Measurements from ENCODE around the gene MTERF4. TPM values are rescaled to one million over a fixed set of nuclear protein-coding genes. Genes with fewer than 3 reads are reported as not detected.

The MTERF4 gene
- total RNA-seq, 1 donor = 36.5 TPM

DNA sequence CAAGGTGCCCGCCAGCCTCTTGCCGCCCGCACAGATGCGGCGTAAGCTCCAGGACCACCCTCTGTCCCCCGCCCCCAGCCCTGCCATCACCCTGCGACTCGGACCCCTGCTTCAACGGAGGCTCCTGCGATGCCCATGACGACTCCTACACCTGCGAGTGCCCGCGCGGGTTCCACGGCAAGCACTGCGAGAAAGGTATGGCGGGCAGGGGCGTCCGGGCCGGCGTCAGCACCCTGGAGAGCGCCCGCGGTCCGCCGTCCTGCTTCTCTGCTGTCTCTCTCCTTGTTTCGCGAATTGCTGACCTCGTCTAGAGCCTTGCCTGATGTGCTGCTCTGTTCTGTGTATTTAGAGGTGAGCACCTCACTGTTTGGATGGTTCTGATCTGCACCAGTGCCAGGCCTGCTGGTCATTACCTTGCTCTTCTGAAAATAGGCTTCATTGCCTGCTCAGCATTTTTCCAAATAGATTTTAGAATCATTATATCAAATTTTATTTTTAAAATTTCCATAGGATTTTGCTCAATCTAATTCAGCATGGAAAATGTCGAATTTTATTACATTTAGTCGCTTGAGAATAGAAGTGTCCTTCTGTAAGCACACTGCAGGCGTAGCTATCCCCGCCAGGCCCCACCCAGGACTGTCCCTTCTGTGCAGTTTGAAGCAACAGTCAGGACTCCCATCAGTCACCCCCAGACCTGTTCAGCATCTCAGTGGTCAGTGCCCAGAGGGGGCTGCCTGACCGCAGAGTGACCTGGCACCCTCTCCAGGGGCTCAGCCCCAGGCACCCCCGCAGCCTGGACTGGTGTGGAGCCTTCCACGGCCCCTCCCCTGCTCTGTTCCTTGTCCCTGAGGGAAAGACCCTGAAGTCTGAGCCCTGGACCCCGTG is 52.1 kb downstream of the MTERF4 start:
- DNase-seq (ENCODE audit: low read depth) = no peak
- H3K4me3 ChIP-seq (ENCODE audit: low read depth, low read length) = no peak overlapping the region
- TF ChIP-seq, protein P1, sequence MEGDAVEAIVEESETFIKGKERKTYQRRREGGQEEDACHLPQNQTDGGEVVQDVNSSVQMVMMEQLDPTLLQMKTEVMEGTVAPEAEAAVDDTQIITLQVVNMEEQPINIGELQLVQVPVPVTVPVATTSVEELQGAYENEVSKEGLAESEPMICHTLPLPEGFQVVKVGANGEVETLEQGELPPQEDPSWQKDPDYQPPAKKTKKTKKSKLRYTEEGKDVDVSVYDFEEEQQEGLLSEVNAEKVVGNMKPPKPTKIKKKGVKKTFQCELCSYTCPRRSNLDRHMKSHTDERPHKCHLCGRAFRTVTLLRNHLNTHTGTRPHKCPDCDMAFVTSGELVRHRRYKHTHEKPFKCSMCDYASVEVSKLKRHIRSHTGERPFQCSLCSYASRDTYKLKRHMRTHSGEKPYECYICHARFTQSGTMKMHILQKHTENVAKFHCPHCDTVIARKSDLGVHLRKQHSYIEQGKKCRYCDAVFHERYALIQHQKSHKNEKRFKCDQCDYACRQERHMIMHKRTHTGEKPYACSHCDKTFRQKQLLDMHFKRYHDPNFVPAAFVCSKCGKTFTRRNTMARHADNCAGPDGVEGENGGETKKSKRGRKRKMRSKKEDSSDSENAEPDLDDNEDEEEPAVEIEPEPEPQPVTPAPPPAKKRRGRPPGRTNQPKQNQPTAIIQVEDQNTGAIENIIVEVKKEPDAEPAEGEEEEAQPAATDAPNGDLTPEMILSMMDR (IDR thresholded peaks at IDR 0.05; ENCODE audit: insufficient read depth, low read length) = no peak

GRCh38 chr2:241048949-241049343 is 53.1 kb downstream of the MTERF4 start:
- H3K4me3 ChIP-seq (ENCODE audit: low read depth, low read length) = no peak overlapping the region
- TF ChIP-seq, protein P1 (IDR thresholded peaks at IDR 0.05; ENCODE audit: insufficient read depth, low read length) = no peak
- no peak for DNase-seq (ENCODE audit: low read depth)

- TF ChIP-seq, protein P1 (IDR thresholded peaks at IDR 0.05; ENCODE audit: insufficient read depth, low read length) = no peak
- no peak overlapping the region for H3K4me3 ChIP-seq (ENCODE audit: low read depth, low read length)
- no peak for DNase-seq (ENCODE audit: low read depth)
Measured at GRCh38 chr2:241048149-241048948, 53.7 kb downstream of the MTERF4 start.

DNA sequence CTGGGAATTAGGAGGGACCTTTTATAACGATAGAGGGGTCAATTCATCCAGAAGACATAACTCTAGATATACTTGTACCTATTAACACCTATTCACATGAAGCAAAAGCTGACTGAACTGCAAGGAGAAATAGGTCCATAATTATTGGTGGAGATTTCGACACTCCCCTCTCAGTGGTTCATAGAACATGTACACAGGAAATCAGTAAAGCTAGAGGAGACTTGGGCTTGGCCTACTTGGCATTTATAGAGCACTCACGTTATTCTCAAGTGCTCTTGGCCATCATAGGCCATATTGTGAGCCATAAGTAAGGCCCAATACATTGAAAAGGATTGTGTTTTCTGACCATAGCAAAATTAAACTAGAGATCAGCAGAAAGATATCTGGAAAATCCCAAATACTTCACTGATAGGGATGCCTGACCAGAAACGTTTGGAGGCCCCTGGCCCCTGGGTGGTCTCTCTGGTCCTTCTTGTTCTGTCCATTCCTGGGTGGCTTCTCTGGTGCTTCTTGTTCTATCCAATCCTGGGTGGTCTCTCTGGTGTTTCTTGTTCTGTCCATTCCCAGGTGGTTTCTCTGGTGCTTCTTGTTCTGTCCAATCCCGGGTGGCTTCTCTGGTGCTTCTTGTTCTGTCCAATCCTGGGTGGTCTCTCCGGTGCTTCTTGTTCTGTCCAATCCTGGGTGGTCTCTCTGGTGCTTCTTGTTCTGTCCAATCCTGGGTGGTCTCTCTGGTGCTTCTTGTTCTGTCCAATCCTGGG is 54.7 kb downstream of the MTERF4 start:
- TF ChIP-seq, protein P1 (IDR thresholded peaks at IDR 0.05; ENCODE audit: insufficient read depth, low read length) = no peak
- no peak for DNase-seq (ENCODE audit: low read depth)
- H3K4me3 ChIP-seq (ENCODE audit: low read depth, low read length) = no peak overlapping the region

Small RNAs within 50 kb of the gene (small RNA-seq; reads per million reads assigned to genes)
- gene AC005237.2 = not detected

Other genes with a start within 250 kb of the MTERF4 start
- gene AGXT, start 233.5 kb downstream of the MTERF4 start, total RNA-seq (ENCODE audit: low replicate concordance) = not detected in 2 replicates
- not detected in 2 replicates for gene MAB21L4, start 206.1 kb downstream of the MTERF4 start, total RNA-seq (ENCODE audit: low replicate concordance)
- gene CROCC2, start 196.0 kb downstream of the MTERF4 start, total RNA-seq (ENCODE audit: low replicate concordance) = under 0.01 and 0.41 TPM in 2 replicates
- 77.5 and 105 TPM in 2 replicates for gene SNED1, start 103.7 kb downstream of the MTERF4 start, total RNA-seq (ENCODE audit: low replicate concordance)
- 3.8 and 21.9 TPM in 2 replicates for gene PASK, start 47.2 kb upstream of the MTERF4 start, total RNA-seq (ENCODE audit: low replicate concordance)
- 41.2 and 70.0 TPM in 2 replicates for gene PPP1R7, start 48.2 kb upstream of the MTERF4 start, total RNA-seq (ENCODE audit: low replicate concordance)
- 1.1 and 1.7 TPM in 2 replicates for gene ANO7, start 86.4 kb upstream of the MTERF4 start, total RNA-seq (ENCODE audit: low replicate concordance)
- gene HDLBP, start 213.4 kb upstream of the MTERF4 start, total RNA-seq (ENCODE audit: low replicate concordance) = 929 and 1,195 TPM in 2 replicates
- 472 and 546 TPM in 2 replicates for gene SEPTIN2, start 213.6 kb upstream of the MTERF4 start, total RNA-seq (ENCODE audit: low replicate concordance)